Measurements from ENCODE around the gene SRPK3. TPM values are rescaled to one million over a fixed set of nuclear protein-coding genes. Genes with fewer than 3 reads are reported as not detected.

Gene SRPK3
- total and polyA plus RNA-seq, 2 donors (not counting 1 experiment from before 2014, with no cell fraction given) = not detected

- Histone ChIP-seq H3K27ac (ENCODE audit: low read length in 2 of 2) (no peak overlapping the region), H2AFZ (ENCODE audit: insufficient read depth, low read depth, low read length, poor library complexity, severe bottlenecking) (no peak overlapping the region), H3K36me3 (replicated peaks in 1 of 2; ENCODE audit: control extremely low read depth in 1 of 2, control insufficient read depth in 1 of 2, extremely low read depth in 1 of 2, insufficient read depth in 2 of 2, low read length in 1 of 2) (no peaks in the 10 kb centered on the region), H3K79me2 (ENCODE audit: control insufficient read depth, insufficient read depth, low read length) (no peaks in the 10 kb centered on the region), H3K4me2 (replicated peaks; ENCODE audit: low read depth, low read length, poor library complexity, severe bottlenecking) (no peak overlapping the region), H3K4me3 (ENCODE audit: control extremely low read depth in 1 of 5, extremely low read depth in 1 of 5, insufficient read depth in 1 of 5, low read depth in 2 of 5, low read length in 4 of 5) (no peak overlapping the region), H3K9me3 (ENCODE audit: control extremely low read depth in 1 of 3, control insufficient read depth in 2 of 3, insufficient read depth in 1 of 3, low read length in 2 of 3) (no peaks in the 10 kb centered on the region), H4K20me1 (ENCODE audit: control insufficient read depth, insufficient read depth, low read length, poor library complexity, severe bottlenecking) (no peaks in the 10 kb centered on the region), H3K4me1 (ENCODE audit: control insufficient read depth in 2 of 2, insufficient read depth in 2 of 2, low read length in 2 of 2) (peaks cover 0 to 11% of the 10 kb centered on the region in 2 donors), H3K9ac (ENCODE audit: low read length) (no peak overlapping the region), H3K27me3 (replicated peaks in 1 of 4; ENCODE audit: control extremely low read depth in 1 of 4, control insufficient read depth in 3 of 4, insufficient read depth in 4 of 4, low read length in 3 of 4) (peaks cover 0 to 11% (median 0%) of the 10 kb centered on the region in 4 experiments)
- peaks cover 13% of the 10 kb centered on the region for H3K4me1 Mint-ChIP-seq
- TF ChIP-seq EZH2 (IDR thresholded peaks at IDR 0.05; ENCODE audit: borderline replicate concordance, insufficient read depth, low read depth, low read length, poor library complexity, severe bottlenecking) (no peak), CTCF (IDR thresholded peaks at IDR 0.05) (no peak)
- H3K27ac Mint-ChIP-seq = no peak overlapping the region
- no peak for ATAC-seq (ENCODE audit: low read depth)
- WGBS (ENCODE audit: insufficient coverage) = 71% methylated on average over 7 of the region's 14 CpGs
- H3K27me3 Mint-ChIP-seq = peaks cover 23% of the 10 kb centered on the region
- DNase-seq = no peak
- no peaks in the 10 kb centered on the region for H3K9me3 Mint-ChIP-seq (ENCODE audit: insufficient read depth)
- intact Hi-C loops (cut with micrococcal nuclease) = no loop called here
- POLR2A ChIA-PET = no interaction called here
- no peak overlapping the region for H3K4me3 Mint-ChIP-seq
- CTCF ChIA-PET = no interaction called here
These were observed 31.4 kb downstream of the SRPK3 start for GRCh38 chrX:153812220-153812619.

GRCh38 chrX:153813161-153813560 lies 32.3 kb downstream of the SRPK3 start:
- intact Hi-C loops (cut with micrococcal nuclease) = no loop called here
- Mint-ChIP-seq H3K4me1 (peaks cover 13% of the 10 kb centered on the region), H3K4me3 (no peak overlapping the region), H3K27me3 (peaks cover 23% of the 10 kb centered on the region), H3K27ac (no peak overlapping the region), H3K9me3 (ENCODE audit: insufficient read depth) (no peaks in the 10 kb centered on the region)
- ChIA-PET CTCF (no interaction called here), POLR2A (no interaction called here)
- Histone ChIP-seq H3K27ac (ENCODE audit: low read length in 2 of 2) (no peak overlapping the region), H3K4me1 (ENCODE audit: control insufficient read depth in 2 of 2, insufficient read depth in 2 of 2, low read length in 2 of 2) (peaks cover 0 to 11% of the 10 kb centered on the region in 2 donors), H3K27me3 (replicated peaks in 1 of 4; ENCODE audit: control extremely low read depth in 1 of 4, control insufficient read depth in 3 of 4, insufficient read depth in 4 of 4, low read length in 3 of 4) (peaks cover 0 to 17% (median 1%) of the 10 kb centered on the region in 4 experiments), H3K79me2 (ENCODE audit: control insufficient read depth, insufficient read depth, low read length) (no peaks in the 10 kb centered on the region), H4K20me1 (ENCODE audit: control insufficient read depth, insufficient read depth, low read length, poor library complexity, severe bottlenecking) (no peaks in the 10 kb centered on the region), H3K9me3 (ENCODE audit: control extremely low read depth in 1 of 3, control insufficient read depth in 2 of 3, insufficient read depth in 1 of 3, low read length in 2 of 3) (no peaks in the 10 kb centered on the region), H3K4me2 (replicated peaks; ENCODE audit: low read depth, low read length, poor library complexity, severe bottlenecking) (no peak overlapping the region), H3K4me3 (ENCODE audit: control extremely low read depth in 1 of 5, extremely low read depth in 1 of 5, insufficient read depth in 1 of 5, low read depth in 2 of 5, low read length in 4 of 5) (no peak overlapping the region), H3K9ac (ENCODE audit: low read length) (no peak overlapping the region), H3K36me3 (replicated peaks in 1 of 2; ENCODE audit: control extremely low read depth in 1 of 2, control insufficient read depth in 1 of 2, extremely low read depth in 1 of 2, insufficient read depth in 2 of 2, low read length in 1 of 2) (no peaks in the 10 kb centered on the region), H2AFZ (ENCODE audit: insufficient read depth, low read depth, low read length, poor library complexity, severe bottlenecking) (no peak overlapping the region)
- DNase-seq (no peak), ATAC-seq (ENCODE audit: low read depth) (no peak)
- TF ChIP-seq CTCF (IDR thresholded peaks at IDR 0.05) = no peak
- no peak for TF ChIP-seq EZH2 (IDR thresholded peaks at IDR 0.05; ENCODE audit: borderline replicate concordance, insufficient read depth, low read depth, low read length, poor library complexity, severe bottlenecking)
- WGBS (ENCODE audit: insufficient coverage) = 90% methylated on average over 2 of the region's 5 CpGs

Data from B cell (primary cell).